Myocyte (in vitro differentiated cells): ENCODE results near the gene ARMC2. TPM values are rescaled to one million over a fixed set of nuclear protein-coding genes. Genes with fewer than 3 reads are reported as not detected.
"Not testable (repeated sequence)": the region's sequence is repeated elsewhere in the genome, so short reads cannot be mapped to it uniquely, and the experiment has no call there.

Experiments used
- DNase-seq: peaks from one replicate; pipeline ENCODE4 v3.0.0-alpha.2; 2012; ENCODE audit warnings: low read depth
- total RNA-seq: library from RNA; depleted of rRNA; stranded (reverse); fragments of >200 nt; gene quantifications from 2 replicates; pipeline ENCODE4 v1.2.3, GENCODE V29; 2014

The ARMC2 gene
- total RNA-seq, 1 donor from 2014 or later = 2.3 TPM

DNA sequence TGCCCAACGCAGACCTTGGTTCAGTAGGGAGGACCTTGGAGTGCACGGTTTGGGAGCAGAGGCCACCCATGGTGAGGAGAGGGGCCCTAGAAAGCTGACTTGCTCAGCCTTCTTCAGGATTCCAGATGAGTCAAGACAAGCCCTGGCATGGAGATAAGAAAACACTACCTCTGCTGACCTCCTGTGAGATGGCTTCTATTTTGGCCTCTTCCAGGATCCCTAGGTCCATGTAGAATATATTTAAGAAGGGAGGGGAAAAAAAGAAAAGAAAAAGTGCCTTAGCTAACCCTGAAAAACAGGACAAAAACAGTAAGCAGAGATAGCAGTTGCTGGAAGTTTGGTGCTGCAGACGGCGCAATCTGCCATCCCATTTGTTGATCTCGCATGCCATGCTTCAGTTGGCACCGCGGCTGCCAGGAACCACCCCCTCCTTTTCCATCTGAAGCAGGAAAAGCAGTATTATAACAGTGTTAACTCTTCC lies 100.0 kb downstream of the ARMC2 start:
- peak; percentile 46 for DNase-seq

DNA sequence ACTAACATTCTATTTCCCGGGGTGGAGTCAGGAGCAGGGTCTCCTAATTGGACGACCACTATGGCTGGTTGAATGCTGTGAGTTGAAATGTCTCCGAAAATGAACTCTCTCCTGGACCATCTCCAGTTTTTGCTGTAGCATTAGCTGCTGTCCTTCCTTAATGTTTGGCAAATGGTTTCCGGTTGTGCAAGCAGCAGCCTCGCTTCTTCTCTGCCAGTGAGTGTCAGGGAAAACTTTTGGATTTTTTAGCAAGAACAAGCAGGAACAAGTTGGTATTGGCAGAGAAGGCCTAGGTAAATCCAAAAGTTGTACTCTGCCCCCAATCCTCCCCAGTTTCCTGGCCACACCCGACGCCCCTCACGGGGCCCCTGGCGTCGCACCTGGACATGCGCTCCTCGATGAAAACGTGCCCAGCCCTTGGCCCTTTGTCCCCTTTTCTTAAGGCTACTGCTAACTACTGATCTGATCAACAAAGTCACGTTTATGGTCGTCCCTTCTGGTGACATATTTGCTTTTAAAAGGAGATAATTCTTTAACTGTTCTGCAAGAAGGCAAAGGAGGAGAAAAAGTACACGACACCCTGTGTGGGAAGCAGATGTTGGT lies 103.2 kb downstream of the ARMC2 start:
- DNase-seq = no peak

DNA sequence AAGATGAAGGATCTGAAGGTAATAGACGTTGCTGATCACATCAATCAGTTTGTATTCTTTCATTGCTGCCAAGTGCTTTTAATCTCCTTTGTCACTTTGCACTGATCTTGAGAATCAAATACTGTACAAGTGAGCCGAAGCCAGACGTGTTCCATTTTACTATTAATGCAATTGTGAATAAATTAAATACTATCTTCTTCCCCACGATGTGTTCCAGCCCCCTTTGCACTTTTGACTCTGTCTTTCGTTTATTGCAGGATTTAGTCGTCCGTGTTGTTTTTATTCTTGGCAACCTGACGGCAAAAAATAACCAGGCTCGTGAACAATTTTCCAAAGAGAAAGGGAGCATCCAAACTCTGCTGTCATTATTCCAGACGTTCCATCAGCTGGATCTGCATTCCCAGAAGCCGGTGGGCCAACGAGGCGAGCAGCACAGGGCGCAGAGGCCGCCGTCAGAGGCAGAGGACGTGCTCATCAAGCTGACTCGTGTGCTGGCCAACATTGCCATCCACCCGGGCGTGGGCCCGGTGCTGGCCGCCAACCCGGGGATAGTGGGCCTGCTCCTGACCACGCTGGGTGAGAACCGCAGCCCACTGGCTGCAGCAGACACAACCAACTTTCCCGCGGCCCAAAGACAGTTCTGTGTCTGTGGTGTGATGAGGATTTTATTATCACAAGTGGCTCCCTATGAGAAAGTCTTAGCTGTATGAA lies 104.7 kb downstream of the ARMC2 start:
- DNase-seq = peak; percentile 56

DNA sequence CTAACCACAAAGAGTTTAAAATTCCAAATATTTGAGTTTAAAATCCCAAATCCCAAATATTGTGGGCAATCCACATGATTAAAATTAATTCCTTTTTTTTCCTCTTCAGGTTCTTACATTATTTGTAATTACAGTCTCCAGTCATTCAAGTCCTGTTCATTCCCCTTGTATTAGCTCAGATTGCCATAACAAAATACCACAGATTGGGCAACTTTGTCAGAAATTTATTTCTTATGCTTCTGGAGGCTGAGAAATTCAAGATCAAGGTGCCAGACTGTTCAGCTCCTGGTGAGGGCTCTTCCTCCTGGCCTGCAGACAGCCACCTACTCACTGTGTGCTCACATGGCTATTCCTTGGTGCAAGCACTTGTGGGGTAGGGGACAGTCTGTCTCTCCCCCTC lies 105.5 kb downstream of the ARMC2 start:
- no peak for DNase-seq

DNA sequence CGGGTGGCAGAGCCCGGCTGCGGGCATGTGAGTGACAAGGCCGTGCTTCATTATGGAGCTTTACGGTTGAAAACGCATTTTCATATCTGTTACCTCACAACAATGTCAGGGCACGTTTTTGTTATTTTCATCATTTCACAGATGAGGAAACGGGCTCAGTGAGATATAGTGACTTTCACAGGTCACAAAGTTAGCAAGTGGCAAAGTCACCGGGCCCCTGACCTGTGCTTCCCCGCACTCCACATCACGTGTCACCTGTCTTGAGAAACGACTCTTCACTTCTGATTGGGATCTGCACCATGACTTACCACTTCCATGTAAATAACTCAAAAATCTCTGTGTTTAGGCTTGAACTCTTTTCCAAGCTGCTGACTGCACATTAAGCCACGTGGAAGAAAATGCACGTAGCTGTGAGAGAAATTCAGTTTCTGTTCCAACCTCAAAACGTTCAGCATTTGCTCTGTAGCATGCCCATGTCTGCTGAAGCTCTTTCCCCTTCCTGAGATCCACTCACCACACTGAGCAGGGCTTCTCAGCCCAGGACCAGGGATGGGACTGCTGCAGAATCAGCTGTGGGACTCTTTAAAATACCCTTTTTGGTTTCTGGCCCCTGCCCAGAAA lies 107.2 kb downstream of the ARMC2 start:
- DNase-seq = no peak

DNA sequence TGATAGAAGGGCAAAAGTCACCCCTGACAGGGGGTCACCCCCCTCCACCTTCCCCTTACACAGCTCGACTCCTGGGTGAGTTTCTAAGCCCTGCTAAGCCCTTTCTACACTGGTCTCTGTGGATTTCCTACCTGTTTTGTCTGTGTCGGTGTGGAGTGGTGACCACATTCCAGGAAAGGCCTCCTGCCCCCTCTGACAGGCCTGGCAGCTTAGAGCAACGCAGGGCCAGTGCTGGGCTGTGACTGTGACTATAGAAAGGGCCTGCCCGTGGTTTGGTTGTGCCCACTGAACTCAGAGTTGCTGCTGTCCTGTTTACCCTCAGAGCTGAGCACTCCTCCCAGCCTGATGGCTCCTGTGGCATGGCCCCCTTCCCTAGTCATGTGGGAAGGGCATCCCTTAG lies 109.0 kb downstream of the ARMC2 start:
- no peak for DNase-seq

DNA sequence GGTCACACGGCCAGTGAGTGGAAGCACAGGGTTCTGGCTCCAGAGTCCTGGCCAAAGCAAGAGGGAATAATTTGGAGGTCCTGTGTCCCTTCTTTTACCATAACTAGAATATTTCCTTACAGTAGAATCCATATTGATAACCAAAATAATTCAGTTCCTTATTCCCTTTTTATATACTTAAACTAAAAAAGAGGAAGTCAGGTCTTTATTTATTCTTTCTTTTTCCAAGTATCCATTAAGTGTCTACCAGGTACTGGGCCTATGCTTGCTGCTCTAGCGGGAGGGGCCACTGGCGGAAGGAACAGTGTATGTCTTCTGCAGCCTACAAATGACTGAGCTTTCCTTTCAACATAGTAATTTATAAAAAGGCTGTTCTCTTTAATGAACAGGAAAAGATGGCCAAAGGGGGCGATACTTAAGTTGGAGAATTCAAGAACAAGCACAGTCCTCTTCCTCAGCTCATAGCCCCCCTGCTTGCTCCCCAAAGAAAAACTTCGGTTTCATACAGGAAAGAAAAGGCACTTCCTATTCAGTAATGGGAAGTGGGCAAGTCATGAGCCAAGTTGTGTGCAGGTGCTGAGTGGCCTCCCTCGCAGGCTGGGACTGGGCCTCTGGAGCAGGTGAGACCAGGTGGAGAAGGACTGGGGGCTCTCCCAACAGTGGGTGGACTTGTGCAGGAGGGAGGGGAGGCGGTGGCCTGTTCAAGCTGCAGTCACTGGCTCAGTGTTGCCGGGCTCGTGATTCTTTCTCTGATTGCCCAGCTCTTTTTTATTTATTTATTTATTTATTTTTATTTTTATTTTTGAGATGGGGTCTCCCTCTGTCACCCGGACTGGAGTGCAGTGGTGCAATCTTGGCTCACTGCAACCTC lies 110.9 kb downstream of the ARMC2 start:
- DNase-seq = no peak

DNA sequence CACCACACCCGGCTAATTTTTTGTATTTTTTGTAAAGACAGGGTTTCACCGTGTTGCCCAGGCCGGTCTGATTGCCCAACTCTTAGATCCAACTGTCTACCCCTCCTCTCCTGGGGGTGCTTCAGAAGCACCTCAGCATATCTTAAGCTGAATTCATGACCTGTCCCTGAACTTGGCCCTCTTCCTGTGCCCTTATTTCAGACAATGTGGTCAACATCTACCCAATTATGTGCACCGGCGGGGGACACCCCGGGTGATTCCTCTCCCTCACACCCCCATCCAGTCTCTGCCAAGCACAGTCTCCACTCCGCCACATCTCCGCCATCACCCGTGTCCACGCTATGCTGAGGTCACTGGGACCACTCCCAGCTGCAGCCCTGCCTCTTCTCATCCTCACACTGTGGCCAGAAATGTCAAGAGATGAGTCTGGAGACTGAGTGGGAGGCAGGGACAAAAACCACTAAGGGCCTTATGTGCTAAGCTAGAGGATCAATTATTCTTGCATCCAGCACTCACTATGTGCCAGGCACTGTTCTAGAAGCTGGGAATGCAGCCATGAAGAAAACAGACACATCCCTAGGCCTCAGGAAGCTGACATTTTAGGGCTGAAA lies 111.9 kb downstream of the ARMC2 start:
- no peak for DNase-seq

DNA sequence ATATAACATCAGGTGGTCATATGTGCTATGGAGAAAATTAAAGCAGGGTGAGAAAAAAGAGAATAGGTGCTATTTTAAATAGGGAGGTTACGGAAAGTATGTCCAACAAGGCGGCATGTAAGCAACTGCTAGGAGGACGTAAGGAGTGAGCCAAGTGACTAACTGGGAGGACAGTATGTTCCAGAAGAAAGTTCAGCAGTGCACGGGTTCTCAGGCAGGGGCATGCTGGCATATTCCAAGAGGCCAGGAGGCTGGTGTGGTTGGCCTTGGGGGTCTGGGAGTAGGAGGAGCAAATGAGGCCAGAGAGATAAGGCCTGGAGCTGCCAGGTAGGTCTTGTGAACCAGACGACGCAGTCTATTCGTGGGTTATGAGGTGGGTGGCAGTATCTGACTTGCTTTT lies 112.4 kb downstream of the ARMC2 start:
- DNase-seq = no peak

DNA sequence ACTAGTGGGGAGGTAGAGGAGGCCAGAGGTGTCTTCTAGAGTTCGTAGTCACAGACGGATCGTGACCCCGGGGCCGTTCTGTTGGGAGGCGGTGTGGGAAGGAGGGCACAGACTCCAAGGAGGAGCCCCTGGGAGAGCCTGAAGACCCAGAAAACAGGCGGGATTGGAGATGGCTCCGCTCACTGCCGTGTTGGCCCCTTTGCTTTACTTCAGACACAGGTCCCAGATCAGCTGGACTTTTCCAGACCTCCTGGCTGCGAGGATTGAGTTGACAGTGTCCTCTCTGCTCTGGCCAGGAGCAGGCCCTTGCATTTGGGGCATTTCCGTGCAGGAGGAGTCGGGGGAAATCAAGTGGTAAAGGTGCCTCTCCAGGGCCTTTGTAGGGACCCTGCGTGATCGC lies 112.9 kb downstream of the ARMC2 start:
- DNase-seq = no peak

DNA sequence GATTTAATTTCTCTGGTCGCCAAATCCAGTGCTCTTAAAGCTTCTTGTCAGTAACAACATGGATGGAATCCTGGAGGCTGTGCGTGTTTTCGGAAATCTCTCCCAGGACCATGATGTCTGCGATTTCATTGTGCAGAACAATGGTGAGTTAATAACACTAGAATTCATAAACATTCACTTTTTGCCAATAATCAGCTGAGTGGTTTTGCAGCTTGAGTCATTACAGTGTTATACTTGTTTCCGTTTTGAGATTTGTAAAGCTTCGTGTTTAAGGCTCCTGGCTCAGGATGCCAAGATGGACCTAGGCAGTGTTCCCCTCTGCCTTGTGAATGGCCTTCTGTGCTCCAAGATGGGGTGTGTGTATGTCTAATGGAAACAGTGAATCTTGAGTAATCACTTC lies 113.8 kb downstream of the ARMC2 start:
- DNase-seq = no peak

DNA sequence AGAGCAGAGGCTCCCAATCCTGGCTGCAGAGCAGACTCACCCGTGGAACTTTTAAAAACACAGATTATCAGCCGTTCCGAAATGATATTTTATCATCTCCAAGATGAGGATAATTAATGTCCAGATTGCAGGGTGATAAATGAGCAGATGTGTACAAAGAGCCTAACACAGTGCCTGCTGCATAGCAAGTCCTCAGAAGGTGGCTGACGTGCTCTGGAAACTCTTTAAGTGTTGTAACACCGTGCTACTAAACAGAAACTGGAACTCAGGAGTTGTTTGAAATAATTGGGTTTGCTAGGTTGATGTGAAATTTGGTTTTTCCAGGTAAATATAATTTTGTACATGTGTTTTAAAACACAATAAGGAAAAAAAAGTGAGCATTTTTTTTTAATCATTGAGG lies 118.0 kb downstream of the ARMC2 start:
- no peak for DNase-seq

DNA sequence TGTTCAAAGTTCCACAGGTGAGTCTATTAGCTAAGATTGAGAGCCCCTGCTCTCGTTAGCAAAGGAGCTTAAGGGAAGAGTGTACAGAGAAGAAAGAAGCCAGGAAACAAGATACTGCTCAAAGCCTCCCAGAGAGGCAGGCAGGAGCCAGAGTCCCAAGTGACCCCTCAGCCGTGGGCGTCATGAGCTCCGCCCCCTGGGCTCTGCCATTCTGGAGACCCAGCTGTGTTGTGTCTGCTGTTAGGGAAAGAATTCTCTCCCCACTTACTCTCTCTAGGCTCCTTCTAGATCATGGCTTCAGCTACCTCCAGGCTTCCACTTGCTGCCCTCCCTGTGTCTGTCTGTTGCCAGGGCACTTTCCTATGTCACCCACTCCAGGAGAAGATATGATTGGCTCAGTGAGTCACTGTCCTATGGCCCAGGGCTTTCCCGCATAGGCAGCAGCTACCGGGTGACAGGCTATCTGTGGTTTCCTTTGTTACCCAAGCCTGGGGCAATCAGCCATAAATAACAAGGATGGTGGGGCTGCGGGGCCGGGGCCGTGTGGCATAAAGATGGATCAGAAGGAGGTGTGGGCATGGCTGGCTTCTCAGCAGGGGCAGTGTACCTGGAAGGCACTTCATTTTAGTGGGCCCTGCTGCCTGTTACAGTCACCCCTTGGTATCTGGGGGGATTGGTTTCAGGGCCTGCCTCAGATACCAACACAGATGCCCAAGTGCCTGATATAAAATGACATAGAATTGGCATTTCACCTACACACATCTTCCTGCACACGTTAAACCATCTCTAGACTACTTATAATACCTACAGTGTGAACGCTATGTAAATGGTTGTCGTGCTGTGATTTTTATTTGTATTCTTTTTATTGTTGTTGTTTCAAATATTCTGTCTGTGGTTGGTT lies 118.9 kb downstream of the ARMC2 start:
- peak; percentile 85 for DNase-seq

DNA sequence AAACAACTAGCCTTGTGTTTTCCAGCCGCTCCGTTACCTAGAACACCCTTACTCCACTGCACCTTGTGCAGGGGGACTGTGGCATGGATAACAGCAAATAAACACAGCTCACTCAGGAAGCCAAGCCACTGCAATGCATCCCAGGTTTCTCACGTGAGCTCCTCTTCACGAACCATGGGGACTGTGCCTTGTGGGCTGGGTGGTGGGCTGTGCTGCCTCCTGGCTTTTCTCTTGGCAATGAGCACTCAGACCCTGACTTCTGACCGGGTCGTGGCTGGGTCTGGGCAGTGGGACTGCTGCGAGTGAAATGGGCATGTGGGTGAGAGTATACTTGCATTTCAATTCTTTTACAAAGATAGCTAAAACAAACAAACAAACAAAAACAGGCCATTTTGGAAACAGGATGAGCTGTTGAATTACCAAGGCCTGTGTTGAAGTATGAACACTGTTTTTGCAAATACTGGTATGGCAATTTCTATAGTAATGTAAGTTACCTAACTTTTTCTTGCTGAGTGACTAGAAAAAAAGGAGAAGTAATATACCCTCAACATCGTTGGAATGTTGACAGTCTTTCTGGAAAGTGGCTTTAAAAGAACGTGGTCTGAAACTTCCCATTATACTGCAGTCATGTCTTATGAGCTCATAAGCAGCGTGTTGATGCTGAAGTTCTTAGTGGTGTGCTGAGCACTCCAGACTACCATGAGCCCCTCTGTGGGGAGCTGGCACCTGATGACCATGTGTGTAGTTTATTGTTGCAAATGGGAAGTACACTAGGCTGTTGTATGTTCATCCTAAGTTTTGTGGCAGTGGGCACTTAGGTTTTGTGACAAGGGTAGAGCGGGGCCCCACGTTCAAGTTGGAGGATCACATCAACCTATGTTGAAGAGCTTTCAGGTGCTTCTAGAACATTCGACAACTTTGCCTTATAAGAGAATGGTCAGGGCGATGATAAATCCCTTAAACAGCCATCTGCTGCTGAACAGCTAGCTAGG lies 120.4 kb downstream of the ARMC2 start:
- no peak for DNase-seq

DNA sequence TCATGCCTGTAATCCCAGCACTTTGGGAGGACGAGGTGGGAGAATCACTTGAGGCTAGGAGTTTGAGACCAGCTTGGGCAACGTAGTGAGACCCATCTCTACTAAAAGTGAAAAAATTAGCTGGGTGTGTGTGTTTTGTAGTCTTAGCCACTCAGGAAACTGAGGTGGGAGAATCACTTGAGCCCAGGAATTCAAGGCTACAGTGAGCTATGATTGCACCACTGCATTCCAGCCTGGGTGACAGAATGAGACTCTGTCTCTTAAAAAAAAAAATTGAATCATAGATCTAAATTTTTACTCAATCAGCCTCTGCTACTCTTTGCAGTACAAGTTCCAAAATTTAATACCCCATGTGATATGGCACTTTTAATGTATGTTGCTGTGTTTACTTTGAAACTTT lies 121.6 kb downstream of the ARMC2 start:
- no peak for DNase-seq

DNA sequence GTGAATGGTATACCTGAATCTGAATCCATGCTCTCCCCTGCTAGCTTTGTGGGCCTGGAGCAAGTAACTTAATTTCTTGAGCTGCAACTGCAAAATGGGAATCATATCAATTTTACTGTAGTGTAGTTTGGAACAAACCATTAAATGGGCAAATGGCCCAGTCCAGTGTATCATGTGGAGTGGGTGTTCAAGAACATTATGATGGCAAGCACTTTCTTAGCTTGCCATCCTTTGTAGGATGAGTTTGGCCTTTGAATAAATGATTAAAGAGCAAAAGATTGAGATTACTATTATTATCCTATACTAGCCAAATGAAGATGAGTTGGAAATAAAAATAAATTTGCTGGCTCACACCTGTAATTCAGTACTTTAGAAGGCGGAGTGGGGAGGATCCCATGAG lies 126.0 kb downstream of the ARMC2 start:
- no peak for DNase-seq

DNA sequence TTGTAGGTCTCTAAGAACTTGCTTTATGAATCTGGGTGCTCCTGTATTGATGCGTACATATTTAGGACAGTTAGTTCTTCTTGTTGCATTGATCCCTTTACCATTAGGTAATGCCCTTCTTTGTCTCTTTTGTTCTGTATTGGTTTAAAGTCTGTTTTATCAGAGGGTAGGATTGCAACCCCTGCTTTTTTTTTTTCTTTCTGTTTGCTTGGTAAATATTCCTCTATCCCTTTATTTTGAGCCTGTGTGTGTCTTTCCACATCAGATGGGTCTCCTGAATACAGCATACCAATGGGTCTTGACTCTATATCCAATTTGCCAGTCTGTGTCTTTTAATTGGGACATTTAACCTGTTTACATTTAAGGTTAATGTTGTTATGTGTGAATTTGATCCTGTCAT lies 130.4 kb downstream of the ARMC2 start:
- DNase-seq = not testable (repeated sequence)

DNA sequence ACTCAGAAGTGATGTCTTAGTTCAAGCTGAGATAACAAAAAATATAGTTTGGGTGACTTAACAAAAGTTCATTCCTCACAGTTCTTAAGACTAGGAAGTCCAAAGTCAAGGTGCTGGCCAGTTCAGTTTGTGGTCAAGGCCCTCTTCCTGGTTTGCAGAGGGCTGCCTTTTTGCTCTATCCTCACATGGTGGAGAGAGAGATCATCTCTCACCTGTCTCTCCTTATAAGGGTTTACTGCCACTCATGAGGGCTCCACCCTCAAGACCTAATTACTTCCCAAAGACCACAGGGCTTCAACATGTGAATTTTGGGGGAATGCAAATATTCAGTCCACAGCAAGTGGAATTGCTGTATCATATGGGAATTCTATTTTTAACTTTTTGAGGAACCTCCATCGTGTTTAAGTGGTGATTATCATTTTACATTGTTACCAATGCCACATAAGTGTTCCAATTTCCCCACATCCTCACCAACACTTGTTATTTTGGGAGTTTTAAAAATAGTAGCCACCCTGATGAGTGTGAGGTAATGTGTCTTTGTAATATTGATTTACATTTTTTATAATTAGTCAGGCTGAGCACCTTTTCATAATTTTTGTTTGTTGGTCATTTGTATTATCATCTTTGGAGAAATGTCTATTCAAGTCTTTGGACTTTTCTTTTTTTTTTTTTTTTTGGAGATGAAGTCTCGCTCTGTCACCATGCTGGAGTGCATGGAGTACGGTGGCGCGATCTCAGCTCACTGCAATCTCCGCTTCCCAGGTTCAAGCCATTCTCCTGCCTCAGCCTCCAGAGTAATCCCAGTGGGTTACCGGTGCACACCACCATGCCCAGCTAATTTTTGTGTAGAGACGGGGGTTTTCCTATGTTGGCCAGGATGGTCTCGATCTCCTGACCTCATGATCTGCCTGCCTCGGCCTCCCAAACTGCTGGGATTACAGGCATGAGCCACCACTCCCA lies 134.2 kb downstream of the ARMC2 start:
- no peak for DNase-seq
